ENCODE measurements around the gene BEND6.

- TF ChIP-seq CTCF (IDR thresholded peaks at IDR 0.05), result no peak
- no peak for TF ChIP-seq REST (IDR thresholded peaks at IDR 0.05; ENCODE audit: insufficient read depth in 1 of 2, low read depth in 2 of 2, low read length in 1 of 2)
- no peak for TF ChIP-seq SIN3A (IDR thresholded peaks at IDR 0.05; ENCODE audit: borderline replicate concordance, insufficient read depth, low read depth, low read length)
These were observed 37.8 kb downstream of the BEND6 start for GRCh38 chr6:56992703-56993102.
